Measurements from ENCODE around the gene RASA2. TPM values are rescaled to one million over a fixed set of nuclear protein-coding genes. Genes with fewer than 3 reads are reported as not detected.

Gene RASA2
- polyA plus RNA-seq, 1 donor from 2014 or later: 37.5 TPM

- H4K20me1 ChIP-seq (ENCODE audit: insufficient read depth): no peaks in the 10 kb centered on the region
- no peak for TF ChIP-seq POLR2AphosphoS5 (IDR thresholded peaks at IDR 0.05)
- TF ChIP-seq REST (IDR thresholded peaks at IDR 0.05; ENCODE audit: borderline replicate concordance): no peak
- no peak for TF ChIP-seq TAF1 (IDR thresholded peaks at IDR 0.05; ENCODE audit: low read depth)
- TF ChIP-seq SMC3 (conservative IDR thresholded peaks at IDR 0.05; ENCODE audit: poor library complexity): no peak
- TF ChIP-seq EP300 (conservative IDR thresholded peaks at IDR 0.05; ENCODE audit: poor library complexity, severe bottlenecking): no peak
- no peak for TF ChIP-seq EZH2 (IDR thresholded peaks at IDR 0.05; ENCODE audit: borderline replicate concordance, insufficient read depth, low read length, poor library complexity, severe bottlenecking)
- TF ChIP-seq RAD21 (conservative IDR thresholded peaks at IDR 0.05): no peak
- no peak for TF ChIP-seq MXI1 (conservative IDR thresholded peaks at IDR 0.05; ENCODE audit: poor library complexity, severe bottlenecking)
- TF ChIP-seq, protein P1, sequence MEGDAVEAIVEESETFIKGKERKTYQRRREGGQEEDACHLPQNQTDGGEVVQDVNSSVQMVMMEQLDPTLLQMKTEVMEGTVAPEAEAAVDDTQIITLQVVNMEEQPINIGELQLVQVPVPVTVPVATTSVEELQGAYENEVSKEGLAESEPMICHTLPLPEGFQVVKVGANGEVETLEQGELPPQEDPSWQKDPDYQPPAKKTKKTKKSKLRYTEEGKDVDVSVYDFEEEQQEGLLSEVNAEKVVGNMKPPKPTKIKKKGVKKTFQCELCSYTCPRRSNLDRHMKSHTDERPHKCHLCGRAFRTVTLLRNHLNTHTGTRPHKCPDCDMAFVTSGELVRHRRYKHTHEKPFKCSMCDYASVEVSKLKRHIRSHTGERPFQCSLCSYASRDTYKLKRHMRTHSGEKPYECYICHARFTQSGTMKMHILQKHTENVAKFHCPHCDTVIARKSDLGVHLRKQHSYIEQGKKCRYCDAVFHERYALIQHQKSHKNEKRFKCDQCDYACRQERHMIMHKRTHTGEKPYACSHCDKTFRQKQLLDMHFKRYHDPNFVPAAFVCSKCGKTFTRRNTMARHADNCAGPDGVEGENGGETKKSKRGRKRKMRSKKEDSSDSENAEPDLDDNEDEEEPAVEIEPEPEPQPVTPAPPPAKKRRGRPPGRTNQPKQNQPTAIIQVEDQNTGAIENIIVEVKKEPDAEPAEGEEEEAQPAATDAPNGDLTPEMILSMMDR (IDR thresholded peaks at IDR 0.05; ENCODE audit: poor library complexity, severe bottlenecking): no peak
Observed at GRCh38 chr3:141482245-141482922, 4.4 kb upstream of the RASA2 start.

DNA sequence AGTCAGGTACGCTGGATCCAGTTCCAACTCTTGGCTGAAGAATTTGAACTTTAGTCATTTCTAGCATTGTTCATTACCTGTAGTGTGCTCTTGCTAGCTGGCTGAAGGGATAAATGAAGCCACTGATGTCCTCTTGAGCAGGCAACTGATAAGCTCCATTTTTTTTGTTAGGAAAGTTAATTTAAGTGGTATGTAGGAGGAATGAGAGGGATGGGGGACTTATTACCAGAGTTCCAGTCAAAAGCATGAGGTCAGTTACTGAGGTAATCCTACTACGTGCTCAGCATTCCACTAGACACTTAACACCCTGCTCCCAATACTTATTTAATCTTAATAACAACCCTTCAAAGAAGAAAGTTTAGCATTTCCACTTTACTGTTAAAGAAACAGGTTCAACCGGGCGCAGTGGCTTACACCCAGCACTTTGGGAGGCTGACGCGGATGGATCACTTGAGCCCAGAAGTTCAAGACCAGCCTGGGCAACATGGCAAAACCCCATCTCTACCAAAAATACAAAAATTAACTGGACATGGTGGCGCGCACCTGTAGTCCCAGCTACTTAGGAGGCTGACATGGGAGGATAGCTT, 2.0 kb upstream of the RASA2 start:
- H3K9me3 ChIP-seq (ENCODE audit: low read length): no peaks in the 10 kb centered on the region
- H4K20me1 ChIP-seq (ENCODE audit: insufficient read depth): no peaks in the 10 kb centered on the region
- H3K4me2 ChIP-seq (ENCODE audit: low read length): no peak overlapping the region
- no peak overlapping the region for H3K4me3 ChIP-seq (ENCODE audit: low read length)
- H3F3A ChIP-seq (ENCODE audit: insufficient read depth, low read length, poor library complexity, severe bottlenecking): peaks cover 7% of the 10 kb centered on the region
- TF ChIP-seq TAF1 (IDR thresholded peaks at IDR 0.05; ENCODE audit: low read depth): no peak
- TF ChIP-seq POLR2AphosphoS5 (IDR thresholded peaks at IDR 0.05): no peak
- TF ChIP-seq, protein P1 (IDR thresholded peaks at IDR 0.05; ENCODE audit: poor library complexity, severe bottlenecking): no peak
- TF ChIP-seq MXI1 (conservative IDR thresholded peaks at IDR 0.05; ENCODE audit: poor library complexity, severe bottlenecking): no peak
- TF ChIP-seq EZH2 (IDR thresholded peaks at IDR 0.05; ENCODE audit: borderline replicate concordance, insufficient read depth, low read length, poor library complexity, severe bottlenecking): no peak
- TF ChIP-seq SMC3 (conservative IDR thresholded peaks at IDR 0.05; ENCODE audit: poor library complexity): no peak
- no peak for TF ChIP-seq REST (IDR thresholded peaks at IDR 0.05; ENCODE audit: borderline replicate concordance)
- TF ChIP-seq RAD21 (conservative IDR thresholded peaks at IDR 0.05): no peak
- TF ChIP-seq EP300 (conservative IDR thresholded peaks at IDR 0.05; ENCODE audit: poor library complexity, severe bottlenecking): no peak
- peaks cover 11% of the 10 kb centered on the region for H3K79me2 ChIP-seq (replicated peaks; ENCODE audit: insufficient read depth, low read length)
- no peak overlapping the region for H3K27ac ChIP-seq (ENCODE audit: low read length)
- H3K9me2 ChIP-seq (ENCODE audit: insufficient read depth, low read length): no peaks in the 10 kb centered on the region
- H3K9ac ChIP-seq (ENCODE audit: low read length): no peak overlapping the region
- no peaks in the 10 kb centered on the region for H3K36me3 ChIP-seq (ENCODE audit: insufficient read depth, low read length)
- H3K27me3 ChIP-seq (ENCODE audit: insufficient read depth, low read depth, low read length): no peaks in the 10 kb centered on the region
- no peak overlapping the region for H2AFZ ChIP-seq (ENCODE audit: low read depth, low read length)

More at GRCh38 chr3:141482245-141482922, 4.4 kb upstream of the RASA2 start:
- Histone ChIP-seq H3K36me3 (ENCODE audit: insufficient read depth, low read length) (no peaks in the 10 kb centered on the region), H3K9ac (ENCODE audit: low read length) (no peak overlapping the region), H3K79me2 (replicated peaks; ENCODE audit: insufficient read depth, low read length) (no peaks in the 10 kb centered on the region), H3K4me3 (ENCODE audit: low read length) (no peak overlapping the region), H3F3A (ENCODE audit: insufficient read depth, low read length, poor library complexity, severe bottlenecking) (peaks cover 7% of the 10 kb centered on the region), H3K9me2 (ENCODE audit: insufficient read depth, low read length) (no peaks in the 10 kb centered on the region), H2AFZ (ENCODE audit: low read depth, low read length) (no peak overlapping the region), H3K4me2 (ENCODE audit: low read length) (no peak overlapping the region), H3K9me3 (ENCODE audit: low read length) (no peaks in the 10 kb centered on the region), H3K27ac (ENCODE audit: low read length) (no peak overlapping the region), H3K27me3 (ENCODE audit: insufficient read depth, low read depth, low read length) (no peaks in the 10 kb centered on the region)
